ENCODE results near the gene IFNL3. TPM values are rescaled to one million over a fixed set of nuclear protein-coding genes. Genes with fewer than 3 reads are reported as not detected.

Gene IFNL3
- total RNA-seq, 1 donor from 2014 or later = not detected

DNA sequence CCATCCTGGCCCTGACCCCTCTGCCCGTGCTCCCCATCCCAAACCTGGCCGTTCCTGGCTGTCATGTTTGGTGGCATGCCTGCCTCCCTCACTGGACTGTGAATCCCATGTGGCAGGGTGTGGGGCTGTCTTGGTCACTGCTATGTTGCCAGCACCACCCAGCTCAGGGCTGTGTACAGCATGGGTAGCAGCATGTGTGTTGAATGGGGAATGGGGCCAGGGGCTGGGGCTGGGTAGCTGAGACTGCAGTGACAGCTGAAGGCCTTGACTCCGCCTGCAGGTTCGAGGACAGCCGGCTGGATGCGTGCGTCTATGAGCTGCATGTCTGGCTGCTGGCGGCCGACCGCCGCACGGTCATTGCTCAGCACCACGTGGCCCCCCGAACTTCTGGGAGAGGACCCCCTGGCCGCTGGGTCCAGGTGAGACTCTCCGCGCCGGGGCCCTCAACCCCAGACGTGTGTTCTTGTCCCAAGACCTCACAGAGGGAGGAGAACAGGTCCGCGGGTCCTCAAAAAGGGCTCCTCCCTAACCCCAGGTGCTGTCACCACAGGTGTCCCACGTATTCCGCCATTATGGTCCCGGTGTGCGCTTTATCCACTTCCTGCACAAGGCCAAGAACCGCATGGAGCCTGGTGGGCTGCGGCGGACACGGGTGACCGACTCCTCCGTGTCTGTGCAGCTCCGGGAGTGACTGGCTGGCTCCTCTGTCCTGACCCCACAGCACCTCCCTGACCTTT is 44.6 kb downstream of the IFNL3 start:
- Mint-ChIP-seq H3K27ac (no peak overlapping the region), H3K4me3 (no peak overlapping the region), H3K9me3 (no peaks in the 10 kb centered on the region), H3K36me3 (ENCODE audit: low read depth) (no peaks in the 10 kb centered on the region), H3K4me1 (peaks cover 7% of the 10 kb centered on the region), H3K27me3 (peaks cover 68% of the 10 kb centered on the region)
- DNase-seq = no peak
- intact Hi-C loops (cut with micrococcal nuclease) = no loop called here

DNA sequence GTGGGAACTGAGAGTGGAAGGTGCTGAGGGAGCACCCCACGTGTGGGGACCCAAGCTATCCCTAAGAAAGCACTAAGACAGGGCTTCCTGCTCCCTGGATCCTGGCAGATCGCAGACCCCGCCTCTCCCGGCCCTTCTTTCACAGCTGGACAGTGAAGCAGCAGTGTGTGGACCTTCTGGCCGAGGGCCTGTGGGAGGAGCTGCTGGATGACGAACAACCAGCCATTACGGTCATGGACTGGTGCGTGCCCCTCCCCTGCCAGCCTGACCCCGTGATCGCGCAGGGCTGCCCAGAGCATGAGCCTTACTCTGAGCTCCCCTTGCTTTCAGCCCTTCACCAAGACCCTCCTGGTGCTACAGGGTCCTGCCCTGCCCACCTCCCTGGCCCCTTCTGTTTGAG is 45.8 kb downstream of the IFNL3 start:
- Mint-ChIP-seq H3K36me3 (ENCODE audit: low read depth) (no peaks in the 10 kb centered on the region), H3K27ac (no peak overlapping the region), H3K9me3 (no peaks in the 10 kb centered on the region), H3K27me3 (peaks cover 67% of the 10 kb centered on the region), H3K4me3 (no peak overlapping the region), H3K4me1 (peaks cover 7% of the 10 kb centered on the region)
- intact Hi-C loops (cut with micrococcal nuclease) = no loop called here
- no peak for DNase-seq

DNA sequence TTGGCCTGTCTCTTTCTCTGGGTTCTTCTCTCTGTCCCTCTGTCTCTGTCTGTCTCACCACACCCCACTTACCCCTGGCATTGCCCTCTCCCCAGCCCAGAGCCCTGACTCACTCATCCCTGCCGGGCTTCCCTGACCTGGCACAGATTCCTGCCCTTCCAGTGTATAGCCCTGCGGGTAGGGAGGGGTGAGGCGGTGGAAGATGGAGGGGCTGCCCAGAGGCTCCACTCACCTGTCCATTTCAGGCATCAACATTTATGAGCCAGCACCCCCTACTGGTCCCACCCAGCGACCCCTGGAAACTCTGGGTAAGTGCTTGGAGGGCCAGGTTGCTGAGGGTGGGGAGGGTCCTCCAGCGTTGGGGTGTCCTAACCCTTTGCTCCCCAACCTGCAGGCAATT is 47.0 kb downstream of the IFNL3 start:
- Mint-ChIP-seq H3K27me3 (peaks cover 64% of the 10 kb centered on the region), H3K36me3 (ENCODE audit: low read depth) (no peaks in the 10 kb centered on the region), H3K27ac (no peak overlapping the region), H3K9me3 (no peaks in the 10 kb centered on the region), H3K4me1 (peaks cover 7% of the 10 kb centered on the region), H3K4me3 (no peak overlapping the region)
- intact Hi-C loops (cut with micrococcal nuclease) = no loop called here
- no peak for DNase-seq

DNA sequence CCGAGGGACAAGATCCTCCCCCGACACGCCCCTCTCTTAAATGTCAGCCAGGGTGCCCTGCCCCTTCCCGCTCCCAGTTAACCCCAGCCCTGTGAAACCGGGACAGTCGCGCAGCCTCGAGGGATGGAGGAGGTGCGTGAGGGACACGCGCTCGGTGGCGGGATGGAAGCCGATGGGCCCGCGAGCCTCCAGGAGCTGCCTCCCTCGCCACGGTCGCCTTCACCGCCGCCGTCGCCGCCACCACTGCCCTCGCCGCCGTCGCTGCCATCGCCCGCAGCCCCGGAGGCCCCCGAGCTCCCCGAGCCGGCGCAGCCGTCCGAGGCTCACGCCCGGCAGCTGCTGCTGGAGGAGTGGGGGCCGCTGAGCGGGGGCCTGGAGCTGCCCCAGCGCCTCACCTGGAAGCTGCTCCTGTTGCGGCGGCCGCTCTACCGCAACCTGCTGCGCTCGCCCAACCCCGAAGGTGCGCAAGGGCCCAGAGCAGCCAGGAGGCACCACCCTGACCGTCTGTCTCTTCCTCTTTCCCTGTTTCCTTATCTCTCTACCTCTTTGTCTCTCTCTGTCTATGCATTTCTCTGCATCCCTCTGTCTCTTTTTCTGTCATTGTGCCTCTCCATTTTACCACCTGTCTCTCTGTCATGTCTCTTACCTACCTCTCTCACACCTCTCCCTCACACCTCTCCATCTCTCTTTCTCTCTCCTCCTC is 47.8 kb downstream of the IFNL3 start, which contains the start of gene NCCRP1:
Gene NCCRP1, plus strand, starts transcription at position 105 of the 703 bp plus-strand sequence. Its CDS starts 19 bp downstream, at position 124.
- H3K4me1 Mint-ChIP-seq = peaks cover 7% of the 10 kb centered on the region
- peaks cover 60% of the 10 kb centered on the region for H3K27me3 Mint-ChIP-seq
- H3K27ac Mint-ChIP-seq = no peak within 1 kb of the TSS
- DNase-seq = no peak
- H3K9me3 Mint-ChIP-seq = no peaks in the 10 kb centered on the region
- H3K36me3 Mint-ChIP-seq (ENCODE audit: low read depth) = no peaks in the 10 kb centered on the region
- peak within 1 kb of the TSS; percentile 36 for H3K4me3 Mint-ChIP-seq
- intact Hi-C loops (cut with micrococcal nuclease) = no loop called here

DNA sequence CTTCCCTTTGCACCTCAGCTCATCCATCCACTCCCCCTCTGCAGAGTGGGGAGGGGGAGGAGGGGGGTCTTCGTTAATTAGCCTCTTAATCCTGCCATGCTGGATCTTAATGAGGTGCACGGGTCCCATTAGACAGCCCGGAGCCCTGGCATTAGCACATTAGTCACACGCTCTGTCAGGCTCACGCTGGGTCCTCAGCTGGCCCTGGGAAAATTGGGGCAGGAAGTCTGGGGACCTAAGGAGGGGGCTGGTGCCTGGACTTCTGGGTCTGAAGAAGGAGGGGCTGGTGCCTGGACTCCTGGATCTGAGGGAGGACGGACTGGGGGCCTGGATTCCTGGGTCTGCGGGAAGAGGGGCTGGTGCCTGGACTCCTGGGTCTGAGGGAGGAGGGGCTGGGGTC is 48.5 kb downstream of the IFNL3 start:
- no peaks in the 10 kb centered on the region for H3K36me3 Mint-ChIP-seq (ENCODE audit: low read depth)
- H3K27me3 Mint-ChIP-seq = peaks cover 57% of the 10 kb centered on the region
- H3K9me3 Mint-ChIP-seq = no peaks in the 10 kb centered on the region
- DNase-seq = no peak
- H3K27ac Mint-ChIP-seq = no peak overlapping the region
- intact Hi-C loops (cut with micrococcal nuclease) = no loop called here
- H3K4me1 Mint-ChIP-seq = peaks cover 7% of the 10 kb centered on the region
- no peak overlapping the region for H3K4me3 Mint-ChIP-seq

DNA sequence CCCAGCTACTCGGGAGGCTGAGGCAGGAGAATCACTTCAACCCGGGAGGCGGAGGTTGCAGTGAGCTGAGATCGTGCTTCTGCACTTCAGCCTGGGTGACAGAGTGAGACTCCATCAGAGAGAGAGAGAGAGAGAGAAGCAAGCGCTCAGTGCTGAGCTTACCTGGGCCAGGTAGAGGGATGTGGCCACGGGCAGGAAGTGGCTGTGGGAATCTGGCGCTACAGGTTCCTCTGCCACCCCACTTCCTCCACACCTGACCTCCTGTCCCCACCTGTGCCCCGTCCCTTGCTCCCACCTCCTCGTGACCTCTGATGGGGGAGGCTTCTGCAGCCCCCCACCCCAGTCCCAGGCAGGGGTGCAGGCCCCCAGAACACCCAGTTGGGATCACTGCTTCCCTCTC is 49.1 kb downstream of the IFNL3 start:
- H3K9me3 Mint-ChIP-seq = no peaks in the 10 kb centered on the region
- H3K36me3 Mint-ChIP-seq (ENCODE audit: low read depth) = no peaks in the 10 kb centered on the region
- H3K4me1 Mint-ChIP-seq = peaks cover 7% of the 10 kb centered on the region
- intact Hi-C loops (cut with micrococcal nuclease) = no loop called here
- H3K4me3 Mint-ChIP-seq = no peak overlapping the region
- DNase-seq = no peak
- peaks cover 53% of the 10 kb centered on the region for H3K27me3 Mint-ChIP-seq
- H3K27ac Mint-ChIP-seq = no peak overlapping the region

DNA sequence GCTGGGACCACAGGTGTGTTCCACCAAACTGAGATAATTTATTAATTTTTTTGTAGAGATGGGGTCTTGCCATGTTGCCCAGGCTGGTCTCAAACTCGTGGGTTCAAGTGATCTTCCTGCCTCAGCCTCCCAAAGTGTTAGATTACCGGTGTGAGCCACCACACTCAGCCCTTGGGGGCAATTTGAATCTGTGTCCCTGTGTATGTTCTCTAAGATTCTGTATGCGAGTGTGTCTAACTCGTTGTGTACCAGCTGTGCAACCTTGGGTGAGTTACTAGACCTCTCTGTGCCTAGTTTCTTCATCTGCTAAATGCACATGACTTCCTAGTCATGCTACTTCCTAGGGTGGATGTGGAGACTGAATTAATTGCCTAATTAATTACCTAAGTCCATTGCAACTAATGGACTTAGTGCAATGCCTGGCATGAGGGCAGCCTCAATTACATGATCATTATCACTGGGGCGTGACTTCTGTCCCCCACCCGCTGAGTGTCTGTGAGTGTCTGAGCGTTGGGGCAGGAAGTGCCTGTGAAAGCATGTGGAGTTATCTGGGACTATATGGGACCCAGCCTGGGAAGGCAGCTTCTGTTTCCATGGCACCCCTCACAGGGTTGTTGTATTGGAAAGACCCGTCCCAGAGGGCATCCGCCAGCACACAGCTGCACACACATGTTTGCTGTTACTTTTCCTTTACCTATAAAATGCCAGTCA is 49.8 kb downstream of the IFNL3 start:
- H3K4me3 Mint-ChIP-seq = no peak overlapping the region
- intact Hi-C loops (cut with micrococcal nuclease) = no loop called here

DNA sequence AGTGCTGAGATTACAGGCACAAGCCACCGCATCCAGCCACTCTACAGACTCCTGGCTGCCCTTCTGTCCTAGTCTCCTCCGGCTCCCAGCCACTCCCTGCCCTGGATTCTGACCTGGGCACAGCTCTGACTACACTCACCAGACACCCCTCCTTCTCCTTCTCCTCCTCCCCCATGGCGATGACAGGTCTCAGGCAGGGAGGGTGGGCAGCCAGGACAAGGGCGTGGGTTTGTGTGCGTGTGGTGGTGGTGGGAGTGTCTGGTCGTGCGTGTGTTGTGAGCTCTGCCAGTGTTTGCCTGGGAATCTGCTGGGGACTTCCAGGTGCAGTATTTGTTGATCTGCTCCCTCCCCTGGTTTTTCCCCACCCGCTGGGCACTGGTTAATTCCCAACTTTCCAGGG is 51.0 kb downstream of the IFNL3 start:
- Mint-ChIP-seq H3K36me3 (ENCODE audit: low read depth) (no peaks in the 10 kb centered on the region), H3K4me3 (no peak overlapping the region), H3K27me3 (peaks cover 50% of the 10 kb centered on the region), H3K27ac (no peak overlapping the region), H3K9me3 (no peaks in the 10 kb centered on the region), H3K4me1 (peaks cover 7% of the 10 kb centered on the region)
- intact Hi-C loops (cut with micrococcal nuclease) = no loop called here
- DNase-seq = no peak

More for the DNA sequence above, 49.8 kb downstream of the IFNL3 start:
- Mint-ChIP-seq H3K36me3 (ENCODE audit: low read depth) (no peaks in the 10 kb centered on the region), H3K9me3 (no peaks in the 10 kb centered on the region), H3K27ac (no peak overlapping the region), H3K27me3 (peaks cover 52% of the 10 kb centered on the region), H3K4me1 (peaks cover 7% of the 10 kb centered on the region)
- no peak for DNase-seq

Other genes starting within 250 kb of the IFNL3 start
- 0.14 and 0.17 TPM in 2 replicates for gene FBXO27, start 212.5 kb downstream of the IFNL3 start, total RNA-seq
- gene ACP7, start 160.6 kb downstream of the IFNL3 start, total RNA-seq = not detected in 2 replicates
- gene PAK4, start 119.2 kb downstream of the IFNL3 start, total RNA-seq = 14.8 and 16.9 TPM in 2 replicates
- gene NCCRP1, start 48.0 kb downstream of the IFNL3 start, total RNA-seq = not detected in 2 replicates
- gene SYCN, start 40.7 kb downstream of the IFNL3 start, total RNA-seq = not detected in 2 replicates
- not detected in 2 replicates for gene IFNL4, start 3.9 kb upstream of the IFNL3 start, total RNA-seq
- gene IFNL2, start 23.4 kb upstream of the IFNL3 start, total RNA-seq = not detected in 2 replicates
- gene IFNL1, start 51.4 kb upstream of the IFNL3 start, total RNA-seq = not detected in 2 replicates
- 5.0 and 5.2 TPM in 2 replicates for gene LRFN1, start 75.9 kb upstream of the IFNL3 start, total RNA-seq
- 328 and 330 TPM in 2 replicates for gene GMFG, start 91.0 kb upstream of the IFNL3 start, total RNA-seq
- 68.9 and 71.4 TPM in 2 replicates for gene SAMD4B, start 97.4 kb upstream of the IFNL3 start, total RNA-seq
- 47.1 and 50.6 TPM in 2 replicates for gene PAF1, start 146.1 kb upstream of the IFNL3 start, total RNA-seq
- gene MED29, start 146.4 kb upstream of the IFNL3 start, total RNA-seq = 36.0 and 38.7 TPM in 2 replicates
- 35.7 and 39.9 TPM in 2 replicates for gene ZFP36, start 161.8 kb upstream of the IFNL3 start, total RNA-seq
- gene PLEKHG2, start 167.7 kb upstream of the IFNL3 start, total RNA-seq = 42.0 and 46.1 TPM in 2 replicates
- gene RPS16, start 190.9 kb upstream of the IFNL3 start, total RNA-seq = 2,597 and 2,671 TPM in 2 replicates
- gene SUPT5H, start 200.6 kb upstream of the IFNL3 start, total RNA-seq = 186 and 187 TPM in 2 replicates
- 141 and 143 TPM in 2 replicates for gene TIMM50, start 235.8 kb upstream of the IFNL3 start, total RNA-seq

Data from activated CD4-positive, alpha-beta T cell treated with anti-CD3 and anti-CD28 coated beads, Interleukin-2, amount 10 ng/mL, durations not matched to agents 24 days and 14 days (primary cell).